ENCODE measurements around the gene SLC12A5. TPM values are rescaled to one million over a fixed set of nuclear protein-coding genes. Genes with fewer than 3 reads are reported as not detected.

Gene SLC12A5
- total RNA-seq, 4 donors from 2014 or later = not detected

- intact Hi-C loops (cut with DNase I) = no loop called here
- Histone ChIP-seq H3K4me1 (peaks cover 17 to 44% (median 25%) of the 10 kb centered on the region in 3 donors), H3K9me3 (no peaks in the 10 kb centered on the region), H3K27me3 (peaks cover 0 to 22% (median 0%) of the 10 kb centered on the region in 4 donors), H3K27ac (no peak overlapping the region), H3K4me3 (no peak overlapping the region), H3K36me3 (peaks cover 46 to 76% (median 48%) of the 10 kb centered on the region in 3 donors)
- TF ChIP-seq CTCF (IDR thresholded peaks at IDR 0.05) = no peak
- TF ChIP-seq POLR2A (IDR thresholded peaks at IDR 0.05) = no peak
- 89 to 93% methylated on average over 4 of the region's 4 CpGs for WGBS, 2 donors
- DNase-seq = no peak
These were observed 33.1 kb downstream of the SLC12A5 start for GRCh38 chr20:46062151-46062550.

GRCh38 chr20:46062621-46063020, 33.6 kb downstream of the SLC12A5 start:
- Histone ChIP-seq H3K9me3 (no peaks in the 10 kb centered on the region), H3K4me1 (peaks cover 13 to 40% (median 23%) of the 10 kb centered on the region in 3 donors), H3K4me3 (no peak overlapping the region), H3K27ac (no peak overlapping the region), H3K36me3 (peaks cover 47 to 81% (median 50%) of the 10 kb centered on the region in 3 donors), H3K27me3 (peaks cover 0 to 17% (median 0%) of the 10 kb centered on the region in 4 donors)
- intact Hi-C loops (cut with DNase I) = no loop called here
- DNase-seq = no peak
- 80 to 86% methylated on average over 10 to 12 of the region's 12 CpGs for WGBS, 2 donors
- TF ChIP-seq CTCF (IDR thresholded peaks at IDR 0.05) = no peak
- TF ChIP-seq POLR2A (IDR thresholded peaks at IDR 0.05) = no peak

GRCh38 chr20:46063151-46063550, 34.1 kb downstream of the SLC12A5 start:
- H3K27me3 ChIP-seq = peaks cover 0 to 12% (median 0%) of the 10 kb centered on the region in 4 donors
- H3K9me3 ChIP-seq = no peaks in the 10 kb centered on the region
- TF ChIP-seq CTCF (IDR thresholded peaks at IDR 0.05) = no peak
- TF ChIP-seq POLR2A (IDR thresholded peaks at IDR 0.05) = no peak
- intact Hi-C loops (cut with DNase I) = no loop called here
- 90 to 100% methylated on average over 8 of the region's 8 CpGs for WGBS, 2 donors
- no peak for DNase-seq
- H3K4me3 ChIP-seq = no peak overlapping the region
- H3K4me1 ChIP-seq = peaks cover 11 to 34% (median 18%) of the 10 kb centered on the region in 3 donors
- peaks cover 47 to 86% (median 54%) of the 10 kb centered on the region in 3 donors for H3K36me3 ChIP-seq
- no peak overlapping the region for H3K27ac ChIP-seq

- intact Hi-C loops (cut with DNase I) = no loop called here
These were observed 34.6 kb downstream of the SLC12A5 start for GRCh38 chr20:46063652-46064054.

GRCh38 chr20:46065006-46065405, 36.0 kb downstream of the SLC12A5 start:
- TF ChIP-seq POLR2A (IDR thresholded peaks at IDR 0.05) = no peak
- no peak for TF ChIP-seq CTCF (IDR thresholded peaks at IDR 0.05)
- peaks cover 47 to 100% (median 58%) of the 10 kb centered on the region in 3 donors for H3K36me3 ChIP-seq
- H3K27me3 ChIP-seq = no peaks in the 10 kb centered on the region
- no peak overlapping the region for H3K27ac ChIP-seq
- H3K4me3 ChIP-seq = no peak overlapping the region
- no peak for DNase-seq
- no peaks in the 10 kb centered on the region for H3K9me3 ChIP-seq
- intact Hi-C loops (cut with DNase I) = no loop called here
- WGBS, 2 donors = 84 to 93% methylated on average over 6 to 9 of the region's 9 CpGs
- H3K4me1 ChIP-seq = peaks cover 0 to 19% (median 9%) of the 10 kb centered on the region in 3 donors

More at GRCh38 chr20:46063652-46064054, 34.6 kb downstream of the SLC12A5 start:
- WGBS, 2 donors = 63 to 73% methylated on average over 3 of the region's 3 CpGs
- no peak overlapping the region for H3K27ac ChIP-seq
- DNase-seq = no peak
- TF ChIP-seq POLR2A (IDR thresholded peaks at IDR 0.05) = no peak
- no peak for TF ChIP-seq CTCF (IDR thresholded peaks at IDR 0.05)
- H3K4me1 ChIP-seq = peaks cover 6 to 29% (median 13%) of the 10 kb centered on the region in 3 donors
- peaks cover 0 to 7% (median 0%) of the 10 kb centered on the region in 4 donors for H3K27me3 ChIP-seq
- no peak overlapping the region for H3K4me3 ChIP-seq
- peaks cover 47 to 91% (median 54%) of the 10 kb centered on the region in 3 donors for H3K36me3 ChIP-seq
- no peaks in the 10 kb centered on the region for H3K9me3 ChIP-seq
